Activated CD8-positive, alpha-beta memory T cell treated with anti-CD3 and anti-CD28 coated beads, Interleukin-2, amount 50 U/mL, for 24 hours (primary cell): ENCODE results near the gene FBXL3.
A peak's percentile ranks its signal among the peaks of the same experiment; 100 is the strongest.
"Not testable (repeated sequence)": the region's sequence is repeated elsewhere in the genome, so short reads cannot be mapped to it uniquely, and the experiment has no call there.

Experiments
- DNase-seq: peaks from one replicate; pipeline ENCODE4 v3.0.0-alpha.2; 2020; ENCODE audit errors: extremely low read depth

FBXL3 gene

DNA sequence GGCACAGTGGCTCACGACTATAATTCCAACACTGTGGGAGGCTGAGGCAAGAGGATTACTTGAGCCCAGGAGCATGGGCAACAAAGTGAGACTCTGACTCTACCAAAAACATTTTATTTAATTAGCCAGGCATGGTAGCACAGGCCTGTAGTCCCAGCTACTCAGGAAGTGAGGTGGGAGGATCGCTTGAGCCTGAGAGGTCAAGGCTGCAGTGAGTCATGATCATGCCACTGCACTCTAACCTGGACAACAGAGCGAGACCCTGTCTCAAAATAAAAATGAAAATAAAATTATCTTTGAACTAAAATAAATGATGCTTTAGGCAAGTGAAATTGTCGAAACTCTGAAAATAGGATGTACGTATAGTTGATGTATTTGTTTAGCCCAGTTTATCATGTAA is 43.3 kb downstream of the FBXL3 start:
- DNase-seq: no peak

DNA sequence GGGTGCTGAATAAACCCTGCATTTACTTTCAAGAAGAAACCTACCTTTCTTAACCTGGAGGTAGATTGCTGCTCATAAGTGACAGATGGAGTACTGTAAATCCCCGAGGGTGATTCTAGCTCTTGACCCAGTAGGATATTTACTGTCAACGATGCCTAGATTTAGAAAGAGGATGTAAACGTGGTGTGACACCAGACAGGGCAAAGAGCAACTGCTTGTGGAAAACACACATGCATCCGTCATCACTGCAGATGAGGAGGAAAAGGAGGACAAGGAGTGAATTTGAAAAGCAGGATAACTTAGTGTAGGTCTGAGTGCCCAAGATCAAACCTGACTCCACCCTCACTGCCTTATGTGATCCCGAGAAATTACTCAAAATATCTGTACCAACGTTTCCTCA is 44.9 kb downstream of the FBXL3 start:
- no peak for DNase-seq

- DNase-seq: peak; percentile 63
Observed at GRCh38 chr13:76980075-76980718, 46.8 kb downstream of the FBXL3 start.

DNA sequence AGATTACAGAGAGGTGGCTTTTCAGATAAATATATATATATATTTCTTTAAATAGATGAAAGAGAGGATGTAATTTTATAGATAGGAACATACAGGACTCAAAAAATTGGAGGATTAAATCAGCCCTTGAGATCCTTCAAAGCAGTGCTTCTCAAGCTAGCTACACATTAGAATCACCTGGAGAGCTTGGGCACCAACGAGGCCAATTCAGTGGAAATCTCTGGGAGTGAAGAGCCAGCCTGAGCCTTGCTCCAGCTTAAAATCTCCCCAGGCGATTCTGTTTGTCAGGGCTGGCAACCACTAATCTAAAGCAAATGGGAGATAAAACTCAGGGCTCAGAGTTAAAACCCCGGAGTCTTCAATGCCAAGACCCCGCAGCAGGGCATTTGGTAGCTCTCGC is 50.0 kb downstream of the FBXL3 start:
- no peak for DNase-seq

DNA sequence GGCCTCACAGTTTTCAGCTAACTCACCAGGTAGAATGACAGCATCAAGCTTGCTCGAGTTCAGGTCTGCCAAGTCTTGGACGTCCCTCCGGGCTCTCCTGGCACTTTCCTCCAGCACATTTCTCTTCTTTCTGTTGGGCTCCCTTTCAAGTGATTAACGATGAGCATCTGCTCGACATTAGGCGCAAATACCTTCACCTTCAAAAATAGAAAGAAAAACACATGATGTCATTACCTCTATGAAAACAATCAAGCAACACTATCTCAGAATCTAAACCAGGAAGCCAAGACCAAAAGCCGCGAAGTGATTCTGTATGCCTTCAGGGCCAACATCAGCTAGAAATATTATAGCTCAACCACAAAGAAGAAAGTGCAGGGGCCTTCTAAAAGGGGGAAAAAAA is 50.5 kb downstream of the FBXL3 start:
- no peak for DNase-seq

DNA sequence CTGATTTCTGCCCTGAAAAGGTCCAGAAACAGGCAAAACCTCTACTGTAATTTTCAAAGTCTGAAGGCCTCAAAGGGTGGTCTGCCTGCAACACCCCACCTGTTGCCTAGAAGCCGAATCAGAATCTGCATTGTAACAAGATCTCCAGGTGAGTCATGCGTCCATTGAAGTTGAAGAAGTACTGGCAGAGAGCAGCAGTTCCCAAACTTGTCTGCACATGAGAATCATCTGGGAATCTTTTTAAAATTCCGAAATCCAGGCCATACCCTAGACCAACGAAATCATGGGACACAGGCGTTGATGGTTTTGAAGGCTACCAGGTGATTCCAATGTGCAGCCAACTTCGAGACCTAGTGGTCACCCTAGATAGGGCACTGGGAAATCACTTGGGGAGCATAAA is 51.1 kb downstream of the FBXL3 start:
- DNase-seq: no peak

GRCh38 chr13:76974618-76974975 is 52.4 kb downstream of the FBXL3 start:
- no peak for DNase-seq

DNA sequence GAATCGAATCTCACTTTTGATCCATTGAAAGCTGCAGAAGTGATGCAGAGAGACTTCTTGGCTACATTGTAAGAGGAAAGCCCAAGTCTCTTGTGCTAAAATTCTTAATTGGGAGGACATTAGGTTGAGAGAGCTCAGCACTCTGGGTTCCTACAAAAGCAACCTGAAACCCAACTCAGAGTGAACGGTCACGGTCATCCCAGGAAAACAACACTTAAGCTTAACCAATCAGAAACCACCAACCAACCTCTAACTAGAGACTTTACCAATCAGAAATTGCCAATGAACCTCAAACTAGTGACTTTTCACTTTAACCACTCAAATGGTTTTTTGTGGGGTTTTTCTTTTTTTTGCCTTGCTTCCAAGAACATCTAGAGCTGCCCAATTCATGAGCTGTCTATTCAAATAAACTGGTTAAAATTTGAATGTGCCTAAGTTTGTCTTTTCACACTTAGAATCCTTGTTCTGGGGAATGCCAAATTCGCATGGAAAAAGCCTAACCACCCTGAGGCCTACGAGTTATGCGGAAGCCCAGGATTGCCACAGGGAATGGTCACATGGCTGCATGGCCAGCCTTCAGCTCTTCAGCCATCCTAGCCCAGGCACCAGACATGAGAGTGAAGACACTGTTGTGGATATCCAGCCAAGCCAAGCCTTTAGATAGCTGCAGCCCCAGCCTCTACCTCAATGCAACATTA is 52.9 kb downstream of the FBXL3 start:
- DNase-seq: no peak

GRCh38 chr13:76971851-76972829 is 54.8 kb downstream of the FBXL3 start:
- DNase-seq: no peak

GRCh38 chr13:76971215-76971614 is 55.7 kb downstream of the FBXL3 start:
- DNase-seq: no peak

DNA sequence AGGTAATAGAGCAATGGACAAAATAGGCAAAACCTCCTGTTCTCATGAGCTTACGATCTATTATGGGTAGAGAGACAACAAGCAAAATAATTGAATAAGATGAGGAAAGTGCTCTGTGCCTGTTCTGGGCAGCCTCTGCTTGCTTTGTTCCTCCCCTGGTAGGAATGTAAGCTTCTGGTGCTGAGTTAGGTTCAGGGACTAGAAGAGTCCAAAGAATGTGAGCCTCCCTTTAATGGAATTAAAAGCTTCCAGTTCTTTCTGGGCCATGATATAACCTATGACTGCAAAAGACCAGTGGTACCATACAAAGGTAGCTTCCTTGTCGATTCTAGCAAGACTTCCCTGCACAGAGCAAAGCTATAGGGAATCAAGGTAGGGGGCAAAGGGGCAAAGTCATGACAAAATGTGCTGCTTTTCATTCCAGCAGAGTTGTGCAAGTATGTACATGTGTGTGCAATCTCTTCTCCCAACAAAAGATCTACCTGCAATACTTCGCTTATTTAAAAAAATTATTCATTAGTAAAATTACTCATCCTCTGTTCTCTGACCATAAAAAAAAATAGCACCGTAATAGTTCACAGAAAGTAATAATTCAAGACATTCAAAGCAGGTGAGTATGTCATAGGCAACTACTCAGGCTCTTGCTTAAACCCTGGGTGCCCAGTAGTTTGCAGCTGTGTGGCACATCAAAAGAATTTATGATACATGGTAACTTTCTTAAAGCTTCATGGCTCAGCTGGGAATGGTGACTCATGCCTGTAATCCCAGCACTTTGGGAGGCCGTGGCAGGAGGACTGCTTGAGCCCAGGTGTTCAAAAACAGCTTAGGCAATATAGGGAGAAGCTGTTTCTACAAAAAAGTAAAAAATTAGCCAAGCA is 57.2 kb downstream of the FBXL3 start:
- DNase-seq: no peak

DNA sequence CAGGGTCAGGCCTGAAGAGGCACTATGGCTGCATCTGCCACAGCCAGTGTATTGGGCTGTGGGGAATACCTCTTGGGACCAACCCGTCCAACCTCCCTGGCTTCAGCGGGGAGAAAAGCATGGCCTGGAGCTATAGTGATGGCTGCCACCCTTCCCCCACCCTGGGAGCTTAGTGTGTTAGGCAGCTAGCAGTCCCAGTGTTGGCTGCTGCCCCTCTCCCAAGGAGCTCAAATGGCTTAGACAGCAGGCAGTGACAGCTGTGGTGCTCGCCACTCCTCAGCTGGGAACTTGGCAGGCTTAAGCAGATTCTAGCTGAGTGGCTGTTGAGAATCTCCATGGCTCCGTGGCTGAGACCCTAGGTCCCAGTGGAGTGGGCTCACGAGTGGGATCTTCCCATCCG is 58.9 kb downstream of the FBXL3 start:
- no peak for DNase-seq

DNA sequence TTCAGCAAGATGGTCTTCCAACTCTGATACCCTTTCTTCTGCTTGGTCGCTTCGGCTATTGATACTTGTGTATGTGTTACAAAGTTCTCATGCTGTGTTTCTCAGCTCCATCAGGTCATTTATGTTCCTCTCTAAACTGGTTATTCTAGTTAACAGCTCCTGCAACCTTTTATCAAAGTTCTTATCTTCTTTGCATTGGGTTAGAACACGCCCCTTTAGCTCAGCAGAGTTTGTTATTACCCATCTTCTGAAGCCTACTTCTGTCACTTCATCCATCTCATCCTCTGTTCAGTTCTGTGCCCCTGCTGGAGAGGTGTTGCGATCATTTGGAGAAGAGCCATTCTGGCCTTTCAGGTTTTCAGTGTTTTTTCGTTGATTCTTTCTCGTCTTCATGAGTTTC is 59.9 kb downstream of the FBXL3 start:
- no peak for DNase-seq

DNA sequence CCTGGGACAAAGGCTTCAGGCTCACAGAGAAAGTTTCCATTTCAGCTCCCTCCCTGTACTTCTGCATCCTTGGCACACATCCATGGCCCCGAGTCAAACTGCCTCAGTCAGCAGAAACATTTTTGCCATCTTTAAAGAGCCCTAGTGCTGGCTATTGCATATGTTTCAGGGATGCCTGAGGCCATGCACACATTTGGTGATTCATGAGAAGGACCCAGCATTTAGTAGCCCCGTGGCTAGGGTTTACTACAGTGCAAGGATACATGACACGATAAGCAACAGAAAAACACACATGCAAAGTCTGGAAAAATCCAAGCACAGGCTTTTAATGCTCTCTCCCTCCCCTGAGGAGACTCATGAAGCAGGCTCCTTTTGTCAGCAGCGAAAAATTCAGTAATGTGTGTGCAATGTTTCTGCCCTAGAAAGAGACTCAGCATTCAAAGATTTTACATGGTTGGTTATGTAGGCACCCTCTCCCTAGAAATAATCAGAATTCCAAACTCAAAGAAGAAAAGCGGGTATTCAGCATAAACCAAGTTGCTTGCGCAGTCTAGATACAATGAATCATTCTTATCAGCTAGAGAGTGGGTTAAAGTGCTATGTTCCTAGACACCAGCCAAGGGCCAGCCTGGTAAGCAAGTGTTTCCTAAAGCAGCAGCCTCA is 61.1 kb downstream of the FBXL3 start:
- DNase-seq: no peak

- not testable (repeated sequence) for DNase-seq
Observed at GRCh38 chr13:76959734-76960133, 67.2 kb downstream of the FBXL3 start.

DNA sequence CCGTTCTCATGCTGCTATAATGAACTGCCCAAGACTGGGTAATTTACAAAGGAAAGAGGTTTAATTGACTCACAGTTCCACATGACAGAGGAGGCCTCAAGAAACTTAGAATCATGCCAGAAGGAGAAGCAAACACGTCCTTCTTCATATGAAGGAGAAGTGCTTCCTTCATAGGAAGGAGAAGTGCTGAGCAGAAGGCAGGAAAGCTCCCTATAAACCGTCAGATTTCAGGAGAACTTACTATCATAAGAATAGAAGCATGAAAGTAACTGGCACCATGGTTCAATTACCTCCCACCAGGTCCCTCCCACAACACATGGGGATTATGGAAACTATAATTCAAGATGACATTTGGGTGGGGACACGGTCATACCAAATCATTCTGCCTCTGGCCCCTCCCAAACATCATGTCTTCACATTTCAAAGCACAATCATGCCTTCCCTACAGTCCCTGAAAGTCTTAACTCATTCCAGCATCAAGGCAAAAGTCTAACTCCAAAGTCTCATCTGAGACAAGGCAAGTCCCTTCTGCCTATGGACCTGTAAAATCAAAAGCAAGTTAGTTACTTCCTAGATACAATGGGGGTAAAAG is 68.0 kb downstream of the FBXL3 start:
- no peak for DNase-seq

DNA sequence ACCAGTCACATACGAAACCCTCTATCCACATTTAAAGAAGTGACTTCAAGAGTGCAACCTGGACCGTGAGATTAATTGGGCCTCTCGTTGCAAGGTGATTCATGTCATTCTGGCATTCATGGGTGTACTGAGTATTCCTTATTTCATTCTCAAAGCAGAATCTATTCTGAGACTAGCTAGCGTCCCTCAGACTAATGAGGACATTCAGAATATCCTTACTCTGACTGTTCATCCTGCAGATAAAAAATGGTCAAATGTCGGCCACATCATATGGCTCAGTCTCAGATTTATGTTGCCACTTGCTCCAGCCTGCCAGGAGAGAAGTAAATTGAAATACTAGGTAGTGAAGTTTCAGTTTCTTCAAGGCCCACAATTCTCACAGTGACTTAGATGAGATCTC is 71.3 kb downstream of the FBXL3 start:
- DNase-seq: no peak
